Tibial artery (tissue), 4 donors: ENCODE results near the gene TRIAP1.
A peak's percentile ranks its signal among the peaks of the same experiment; 100 is the strongest.

Source experiments
- DNase-seq, 2 donors: peaks; one replicate each; pipeline ENCODE4 v3.0.0-alpha.2; 2019
- H3K27ac ChIP-seq, 2 donors: fragments of 200-600 bp; sonication (generic) in 1 of 2; 1 replicate in 1 of 2; 2 replicates in 1 of 2; pipeline ENCODE4 v1.5.1; 2018 to 2019; ENCODE audit warnings: mild to moderate bottlenecking in 1 of 2
- H3K27me3 ChIP-seq, 2 donors: fragments of 200-600 bp; sonication (generic) in 1 of 2; one replicate each; pipeline versions ENCODE4 v1.5.1 to v1.6.0; 2016 to 2019
- H3K36me3 ChIP-seq, 3 donors: fragments of 200-600 bp; sonication (generic) in 2 of 3; one replicate each; pipeline ENCODE4 v1.5.1; 2016 to 2019; ENCODE audit warnings: mild to moderate bottlenecking in 2 of 3
- H3K4me1 ChIP-seq, 4 donors: fragments of 200-600 bp; sonication (generic) in 2 of 4; 1 replicate in 3 of 4; 2 replicates in 1 of 4; pipeline ENCODE4 v1.5.1; 2016 to 2019
- H3K4me3 ChIP-seq, 2 donors: fragments of 200-600 bp; sonication (generic) in 1 of 2; 1 replicate in 1 of 2; 2 replicates in 1 of 2; pipeline ENCODE4 v1.5.1; 2018 to 2019; ENCODE audit warnings: mild to moderate bottlenecking in 2 of 2
- H3K9me3 ChIP-seq, 3 donors: fragments of 200-600 bp; sonication (generic) in 1 of 3; one replicate each; pipeline ENCODE4 v1.5.1; 2016 to 2019
- intact Hi-C: fragments of 100-400 bp; cut with DNase I; formaldehyde crosslinking; loops from one replicate; pipeline ENCODE4 v1.15.0; 2023; ENCODE audit warnings: low total_unique reads
- TF ChIP-seq, protein P1 (sequence below), 2 experiments: fragments of 200-600 bp in 1 of 2; fragments of 450-650 bp in 1 of 2; IDR thresholded peaks; one replicate each; pipeline ENCODE4 v1.5.1; 2017 to 2019; ENCODE audit warnings: antibody characterized with exemption in 2 of 2, mild to moderate bottlenecking in 1 of 2, moderate library complexity in 1 of 2

Gene TRIAP1

DNA sequence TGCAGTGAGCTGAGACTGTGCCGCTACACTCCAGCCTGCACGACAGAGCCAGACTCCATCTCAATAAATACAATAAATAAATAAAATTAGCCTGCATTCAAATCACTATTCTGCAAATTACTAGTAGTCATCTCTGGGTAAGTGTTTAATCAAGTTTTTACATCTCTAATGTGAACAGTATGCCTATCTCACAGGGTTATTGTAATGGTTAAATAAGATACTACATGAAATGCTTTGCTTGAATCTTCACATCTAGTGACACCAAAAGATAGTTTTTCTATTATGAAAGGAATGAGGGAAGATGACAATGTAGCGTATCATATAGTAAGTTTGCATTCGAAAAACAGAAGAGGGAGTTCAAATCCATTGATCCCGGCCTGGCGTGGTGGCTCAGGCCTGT lies 21.3 kb upstream of the TRIAP1 start:
- Histone ChIP-seq H3K27ac (no peak overlapping the region), H3K4me3 (no peak overlapping the region), H3K36me3 (peaks cover 31 to 46% (median 33%) of the 10 kb centered on the region in 3 donors), H3K27me3 (no peaks in the 10 kb centered on the region), H3K9me3 (no peaks in the 10 kb centered on the region), H3K4me1 (peaks cover 0 to 39% (median 19%) of the 10 kb centered on the region in 4 donors)
- DNase-seq = no peak
- intact Hi-C loops = no loop called here
- TF ChIP-seq, protein P1, sequence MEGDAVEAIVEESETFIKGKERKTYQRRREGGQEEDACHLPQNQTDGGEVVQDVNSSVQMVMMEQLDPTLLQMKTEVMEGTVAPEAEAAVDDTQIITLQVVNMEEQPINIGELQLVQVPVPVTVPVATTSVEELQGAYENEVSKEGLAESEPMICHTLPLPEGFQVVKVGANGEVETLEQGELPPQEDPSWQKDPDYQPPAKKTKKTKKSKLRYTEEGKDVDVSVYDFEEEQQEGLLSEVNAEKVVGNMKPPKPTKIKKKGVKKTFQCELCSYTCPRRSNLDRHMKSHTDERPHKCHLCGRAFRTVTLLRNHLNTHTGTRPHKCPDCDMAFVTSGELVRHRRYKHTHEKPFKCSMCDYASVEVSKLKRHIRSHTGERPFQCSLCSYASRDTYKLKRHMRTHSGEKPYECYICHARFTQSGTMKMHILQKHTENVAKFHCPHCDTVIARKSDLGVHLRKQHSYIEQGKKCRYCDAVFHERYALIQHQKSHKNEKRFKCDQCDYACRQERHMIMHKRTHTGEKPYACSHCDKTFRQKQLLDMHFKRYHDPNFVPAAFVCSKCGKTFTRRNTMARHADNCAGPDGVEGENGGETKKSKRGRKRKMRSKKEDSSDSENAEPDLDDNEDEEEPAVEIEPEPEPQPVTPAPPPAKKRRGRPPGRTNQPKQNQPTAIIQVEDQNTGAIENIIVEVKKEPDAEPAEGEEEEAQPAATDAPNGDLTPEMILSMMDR (IDR thresholded peaks at IDR 0.05) = no peak

DNA sequence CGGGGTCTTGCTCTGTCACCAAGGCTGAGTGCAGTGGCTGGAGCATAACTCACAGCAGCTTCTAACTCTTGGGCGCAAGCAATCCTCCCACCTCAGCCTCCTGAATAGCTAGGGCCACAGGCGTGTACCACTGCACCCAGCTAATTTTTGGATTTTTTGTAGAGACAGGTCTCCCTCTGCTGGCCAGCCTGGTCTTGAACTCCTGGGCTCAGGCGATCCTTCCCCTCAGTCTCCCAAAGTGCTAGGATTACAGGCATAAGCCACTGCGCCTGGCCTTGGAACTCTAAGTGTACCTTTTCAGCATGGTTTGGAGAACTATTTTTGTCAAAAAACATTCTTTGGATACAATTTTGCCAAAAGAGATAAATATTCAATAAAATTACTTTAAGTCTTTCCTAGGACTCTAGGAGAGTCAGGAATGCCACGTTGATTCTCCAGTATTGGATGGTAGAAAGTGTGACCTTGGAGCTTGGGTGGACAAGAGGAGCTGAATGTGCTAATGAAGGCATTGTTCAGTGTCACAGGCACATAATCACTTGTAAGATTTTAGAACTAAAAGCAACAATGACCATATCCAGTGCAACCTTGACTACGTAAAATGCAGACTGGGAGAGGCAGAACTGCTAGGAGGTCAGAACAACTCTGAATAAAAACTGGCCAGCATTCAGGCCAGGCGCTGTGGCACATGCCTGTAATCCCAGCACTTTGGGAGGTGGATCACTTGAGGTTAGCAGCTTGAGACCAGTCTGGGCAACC lies 20.6 kb upstream of the TRIAP1 start:
- intact Hi-C loops = no loop called here
- Histone ChIP-seq H3K4me3 (no peak overlapping the region), H3K9me3 (no peaks in the 10 kb centered on the region), H3K27me3 (no peaks in the 10 kb centered on the region), H3K4me1 (peaks cover 0 to 39% (median 19%) of the 10 kb centered on the region in 4 donors), H3K36me3 (peaks cover 38 to 53% (median 40%) of the 10 kb centered on the region in 3 donors), H3K27ac (no peak overlapping the region)
- TF ChIP-seq, protein P1 (IDR thresholded peaks at IDR 0.05) = peak; percentile 21 to 42
- no peak for DNase-seq

DNA sequence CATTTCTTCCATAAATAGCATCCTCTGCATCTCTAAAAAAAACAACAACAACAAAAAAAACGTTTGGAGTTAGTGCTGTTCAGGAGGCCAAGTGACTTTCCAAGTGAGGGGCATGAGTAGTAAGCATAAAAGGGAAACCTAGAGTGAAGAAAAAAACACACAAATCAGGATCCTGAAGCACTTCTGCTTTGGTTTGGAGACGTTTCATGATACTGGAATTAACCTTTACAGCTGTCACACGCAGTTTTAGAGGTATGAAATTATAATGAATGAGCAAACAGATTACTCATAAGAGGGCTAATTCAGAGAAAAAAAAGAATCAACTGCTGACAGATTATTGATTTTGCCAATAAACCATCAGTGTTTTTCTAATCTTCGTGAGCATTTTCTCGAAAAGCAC lies 19.6 kb upstream of the TRIAP1 start:
- H3K27ac ChIP-seq = no peak overlapping the region
- H3K4me1 ChIP-seq = peaks cover 0 to 39% (median 19%) of the 10 kb centered on the region in 4 donors
- intact Hi-C loops = no loop called here
- no peaks in the 10 kb centered on the region for H3K9me3 ChIP-seq
- no peaks in the 10 kb centered on the region for H3K27me3 ChIP-seq
- DNase-seq = no peak
- H3K4me3 ChIP-seq = no peak overlapping the region
- H3K36me3 ChIP-seq = peaks cover 47 to 63% (median 50%) of the 10 kb centered on the region in 3 donors
- TF ChIP-seq, protein P1 (IDR thresholded peaks at IDR 0.05) = no peak

DNA sequence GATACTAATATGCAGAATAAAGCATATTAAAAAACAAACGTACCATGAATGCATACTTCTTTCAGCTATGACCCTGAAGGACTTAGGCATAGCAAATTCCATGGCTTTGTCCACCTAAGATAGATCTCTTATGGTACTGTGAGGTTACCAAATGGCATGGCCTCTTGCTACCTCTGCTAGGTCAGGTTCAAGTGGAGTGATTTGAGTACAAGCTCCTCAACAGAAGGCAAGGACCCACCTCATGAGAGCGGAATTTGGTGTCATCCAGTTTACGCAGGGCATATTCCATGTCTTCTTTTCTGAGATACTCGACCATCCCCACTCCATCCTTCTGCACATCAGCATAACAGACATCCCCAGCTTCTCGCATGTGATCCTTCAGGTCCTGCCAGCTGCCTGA lies 17.5 kb upstream of the TRIAP1 start:
- Histone ChIP-seq H3K4me3 (no peak overlapping the region), H3K4me1 (peaks cover 0 to 30% (median 12%) of the 10 kb centered on the region in 4 donors), H3K36me3 (peaks cover 67 to 84% (median 69%) of the 10 kb centered on the region in 3 donors), H3K9me3 (no peaks in the 10 kb centered on the region), H3K27me3 (no peaks in the 10 kb centered on the region), H3K27ac (no peak overlapping the region)
- TF ChIP-seq, protein P1 (IDR thresholded peaks at IDR 0.05) = no peak
- intact Hi-C loops = no loop called here
- no peak for DNase-seq

DNA sequence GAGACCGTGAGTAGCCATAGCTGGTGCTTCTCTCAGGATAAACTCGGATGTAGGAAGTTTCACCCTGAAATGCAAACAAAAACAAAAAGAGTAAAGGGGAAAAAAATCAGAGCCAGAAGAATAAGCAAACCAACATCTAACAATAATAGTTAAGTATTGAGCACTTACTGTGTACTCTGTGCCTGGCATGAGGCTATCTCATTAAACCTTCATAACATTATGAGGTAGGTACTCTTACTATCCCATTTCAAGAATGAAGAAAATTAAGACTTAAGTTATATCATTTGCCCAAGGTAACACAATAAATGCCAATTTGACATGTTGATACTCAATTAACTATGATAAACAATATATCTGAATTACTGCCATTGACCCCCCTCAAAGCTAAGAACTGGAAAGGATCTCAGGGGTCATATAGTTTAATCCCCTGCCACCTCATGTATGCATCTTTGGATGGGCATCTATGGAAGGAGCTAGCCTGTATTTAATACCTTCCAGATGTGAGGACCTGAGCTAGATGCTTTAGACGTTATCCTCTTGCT lies 16.0 kb upstream of the TRIAP1 start:
- intact Hi-C loops = no loop called here
- Histone ChIP-seq H3K4me3 (no peak overlapping the region), H3K36me3 (peaks cover 78 to 97% (median 81%) of the 10 kb centered on the region in 3 donors), H3K27me3 (no peaks in the 10 kb centered on the region), H3K4me1 (peaks cover 0 to 15% (median 6%) of the 10 kb centered on the region in 4 donors), H3K27ac (no peak overlapping the region), H3K9me3 (no peaks in the 10 kb centered on the region)
- no peak for DNase-seq
- TF ChIP-seq, protein P1 (IDR thresholded peaks at IDR 0.05) = no peak
